ENCODE data around the gene KCNK6. TPM values are rescaled to one million over a fixed set of nuclear protein-coding genes. Genes with fewer than 3 reads are reported as not detected.

The KCNK6 gene
- total RNA-seq, 4 donors from 2014 or later, result 7.4 to 19.3 (median 12.3) TPM

- Histone ChIP-seq H3K9me3 (no peaks in the 10 kb centered on the region), H3K27me3 (no peaks in the 10 kb centered on the region), H3K27ac (no peak overlapping the region), H3K4me1 (peaks cover 0 to 8% (median 0%) of the 10 kb centered on the region in 4 donors), H3K4me3 (no peak overlapping the region), H3K36me3 (peaks cover 0 to 34% (median 3%) of the 10 kb centered on the region in 3 donors)
- DNase-seq, result no peak
- TF ChIP-seq CTCF (IDR thresholded peaks at IDR 0.05) (no peak), POLR2A (IDR thresholded peaks at IDR 0.05) (no peak)
Measured at GRCh38 chr19:38326591-38326990, 6.9 kb downstream of the KCNK6 start.

DNA sequence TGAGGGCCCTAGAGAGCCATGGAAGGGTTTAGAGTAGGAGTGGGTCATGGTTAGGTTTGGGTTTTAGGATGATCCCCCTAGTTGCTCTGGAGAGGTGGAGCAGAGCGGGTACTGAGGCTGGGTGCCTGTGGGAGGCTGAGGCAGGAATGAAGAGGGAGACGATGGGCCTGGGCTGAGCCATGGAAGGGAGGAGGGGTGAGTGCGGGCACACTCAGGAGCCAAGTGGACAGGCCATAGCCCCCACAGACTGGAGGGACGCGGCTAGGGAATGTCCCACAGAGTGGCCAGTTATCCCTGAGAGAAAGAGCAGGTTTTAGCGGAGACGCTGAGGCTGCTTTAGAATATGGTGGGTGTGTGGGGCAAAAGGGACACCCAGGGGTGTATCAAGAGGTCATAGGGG is 10.0 kb downstream of the KCNK6 start:
- no peaks in the 10 kb centered on the region for H3K9me3 ChIP-seq
- peaks cover 0 to 29% (median 3%) of the 10 kb centered on the region in 3 donors for H3K36me3 ChIP-seq
- H3K4me3 ChIP-seq, result no peak overlapping the region
- DNase-seq, result no peak
- H3K27me3 ChIP-seq, result no peaks in the 10 kb centered on the region
- no peak overlapping the region for H3K27ac ChIP-seq
- TF ChIP-seq POLR2A (IDR thresholded peaks at IDR 0.05) (no peak), CTCF (IDR thresholded peaks at IDR 0.05) (no peak)
- H3K4me1 ChIP-seq, result no peaks in the 10 kb centered on the region

DNA sequence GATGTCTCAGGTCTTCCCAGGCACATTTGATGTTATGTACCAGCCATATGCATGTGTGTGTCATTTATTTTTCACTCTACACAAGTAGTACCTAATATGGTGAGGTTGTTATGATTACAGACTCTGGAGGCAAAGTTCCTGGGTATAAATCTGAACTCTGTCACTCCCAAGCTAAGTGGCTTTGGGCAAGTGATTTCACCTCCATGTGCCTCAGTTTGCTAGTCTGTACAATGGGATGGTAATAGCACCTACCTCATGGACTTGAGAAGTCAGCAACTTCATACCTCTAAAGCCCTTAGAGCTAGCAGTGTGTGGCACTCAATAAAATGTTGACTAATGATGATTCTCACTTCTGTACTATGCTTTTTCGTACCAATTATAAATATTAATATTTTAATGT is 12.1 kb downstream of the KCNK6 start:
- Histone ChIP-seq H3K27me3 (no peaks in the 10 kb centered on the region), H3K9me3 (no peaks in the 10 kb centered on the region), H3K4me1 (peaks cover 0 to 3% (median 0%) of the 10 kb centered on the region in 4 donors), H3K27ac (no peak overlapping the region), H3K36me3 (peaks cover 0 to 17% (median 3%) of the 10 kb centered on the region in 3 donors), H3K4me3 (no peak overlapping the region)
- no peak for DNase-seq
- TF ChIP-seq CTCF (IDR thresholded peaks at IDR 0.05) (no peak), POLR2A (IDR thresholded peaks at IDR 0.05) (no peak)

- no peak for TF ChIP-seq POLR2A (IDR thresholded peaks at IDR 0.05)
- no peak for TF ChIP-seq CTCF (IDR thresholded peaks at IDR 0.05)
- Histone ChIP-seq H3K36me3 (peaks cover 0 to 3% (median 0%) of the 10 kb centered on the region in 3 donors), H3K4me3 (no peak overlapping the region), H3K27me3 (no peaks in the 10 kb centered on the region), H3K27ac (no peak overlapping the region), H3K9me3 (no peaks in the 10 kb centered on the region), H3K4me1 (peaks cover 0 to 11% (median 5%) of the 10 kb centered on the region in 4 donors)
- DNase-seq, result no peak
Measured at GRCh38 chr19:38333245-38333644, 13.6 kb downstream of the KCNK6 start.

DNA sequence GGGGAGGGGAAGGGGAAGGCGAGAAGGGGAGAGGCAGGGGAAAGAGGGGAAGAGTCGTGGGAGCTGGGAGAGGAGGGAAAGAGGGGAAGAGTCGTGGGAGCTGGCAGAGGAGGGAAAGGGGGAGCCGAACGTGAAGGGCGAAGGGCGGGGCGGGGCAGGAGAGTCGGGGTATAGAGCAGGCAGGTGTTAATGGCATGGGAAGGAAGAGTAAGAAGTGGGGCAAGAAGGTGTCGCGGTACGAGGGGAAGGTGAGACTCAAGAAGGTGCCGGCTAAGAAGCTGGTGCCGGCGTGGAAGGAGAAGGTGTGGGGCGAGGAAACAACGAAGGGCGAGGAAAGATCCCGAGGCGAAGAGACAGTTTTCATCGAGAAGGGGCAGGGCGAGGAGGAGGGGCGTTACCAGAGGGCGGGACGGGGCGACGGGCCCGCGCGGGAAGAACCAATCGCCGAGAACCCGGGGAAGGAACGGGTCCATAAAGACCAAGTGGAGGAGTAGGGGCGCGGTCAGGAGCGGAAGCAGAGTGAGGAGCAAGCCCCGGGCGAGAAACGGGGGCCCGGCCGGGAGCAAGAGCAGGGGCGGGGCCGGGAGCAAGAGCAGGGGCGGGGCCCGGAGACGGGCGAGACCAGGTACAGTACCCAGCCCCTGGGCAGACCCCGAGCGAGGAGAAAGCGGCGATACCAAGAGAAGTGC is 16.4 kb downstream of the KCNK6 start:
- H3K4me1 ChIP-seq, result peaks cover 0 to 16% (median 5%) of the 10 kb centered on the region in 4 donors
- H3K9me3 ChIP-seq, result no peaks in the 10 kb centered on the region
- H3K36me3 ChIP-seq, result no peaks in the 10 kb centered on the region
- peak overlapping the region; percentile 94 to 99 (median 96) for H3K27ac ChIP-seq
- no peaks in the 10 kb centered on the region for H3K27me3 ChIP-seq
- no peak for TF ChIP-seq CTCF (IDR thresholded peaks at IDR 0.05)
- peak; percentile 61 to 74 for TF ChIP-seq POLR2A (IDR thresholded peaks at IDR 0.05)
- DNase-seq, result peak; percentile 94 to 99 (median 97)
- peak overlapping the region; percentile 59 to 77 (median 72) for H3K4me3 ChIP-seq
